Kidney epithelial cell (primary cell): Measurements from ENCODE around the gene SHKBP1. TPM values are rescaled to one million over a fixed set of nuclear protein-coding genes. Genes with fewer than 3 reads are reported as not detected.

ENCODE experiments used
- DNase-seq: peaks from one replicate; pipeline ENCODE4 v3.0.0-alpha.2; 2010; ENCODE audit warnings: low read depth
- H3K27me3 ChIP-seq: 2 replicates; pipeline ENCODE4 v1.6.0; 2011; ENCODE audit warnings: low read length; ENCODE audit not compliant: control insufficient read depth, insufficient read depth
- H3K36me3 ChIP-seq: 2 replicates; pipeline ENCODE4 v1.5.1; 2011; ENCODE audit warnings: low read length; ENCODE audit not compliant: control insufficient read depth, insufficient read depth
- H3K4me3 ChIP-seq: 2 replicates; pipeline ENCODE4 v1.5.1; 2011; ENCODE audit warnings: low read depth, mild to moderate bottlenecking, control low read depth, low read length
- total RNA-seq: library from RNA; depleted of rRNA; stranded (reverse); fragments of >200 nt; gene quantifications from 2 replicates; pipeline ENCODE4 v1.2.3, GENCODE V29; 2015
- TF ChIP-seq, protein P1 (sequence below): IDR thresholded peaks from 2 replicates; pipeline ENCODE4 v1.5.1; 2011; ENCODE audit warnings: mild to moderate bottlenecking, moderate library complexity, low read length, control low read depth, inconsistent platforms; ENCODE audit not compliant: insufficient read depth, poor library complexity, severe bottlenecking

Gene SHKBP1
- total RNA-seq, 1 donor from 2014 or later = 105 TPM

GRCh38 chr19:40605216-40605971, 28.7 kb downstream of the SHKBP1 start:
- TF ChIP-seq, protein P1, sequence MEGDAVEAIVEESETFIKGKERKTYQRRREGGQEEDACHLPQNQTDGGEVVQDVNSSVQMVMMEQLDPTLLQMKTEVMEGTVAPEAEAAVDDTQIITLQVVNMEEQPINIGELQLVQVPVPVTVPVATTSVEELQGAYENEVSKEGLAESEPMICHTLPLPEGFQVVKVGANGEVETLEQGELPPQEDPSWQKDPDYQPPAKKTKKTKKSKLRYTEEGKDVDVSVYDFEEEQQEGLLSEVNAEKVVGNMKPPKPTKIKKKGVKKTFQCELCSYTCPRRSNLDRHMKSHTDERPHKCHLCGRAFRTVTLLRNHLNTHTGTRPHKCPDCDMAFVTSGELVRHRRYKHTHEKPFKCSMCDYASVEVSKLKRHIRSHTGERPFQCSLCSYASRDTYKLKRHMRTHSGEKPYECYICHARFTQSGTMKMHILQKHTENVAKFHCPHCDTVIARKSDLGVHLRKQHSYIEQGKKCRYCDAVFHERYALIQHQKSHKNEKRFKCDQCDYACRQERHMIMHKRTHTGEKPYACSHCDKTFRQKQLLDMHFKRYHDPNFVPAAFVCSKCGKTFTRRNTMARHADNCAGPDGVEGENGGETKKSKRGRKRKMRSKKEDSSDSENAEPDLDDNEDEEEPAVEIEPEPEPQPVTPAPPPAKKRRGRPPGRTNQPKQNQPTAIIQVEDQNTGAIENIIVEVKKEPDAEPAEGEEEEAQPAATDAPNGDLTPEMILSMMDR = no peak
- H3K36me3 ChIP-seq = no peaks in the 10 kb centered on the region
- DNase-seq = no peak
- peaks cover 1% of the 10 kb centered on the region for H3K27me3 ChIP-seq
- H3K4me3 ChIP-seq = peak overlapping the region; percentile 35

GRCh38 chr19:40607311-40608239, 30.9 kb downstream of the SHKBP1 start:
- no peaks in the 10 kb centered on the region for H3K27me3 ChIP-seq
- H3K36me3 ChIP-seq = no peaks in the 10 kb centered on the region
- TF ChIP-seq, protein P1 = no peak
- no peak for DNase-seq
- H3K4me3 ChIP-seq = no peak overlapping the region

DNA sequence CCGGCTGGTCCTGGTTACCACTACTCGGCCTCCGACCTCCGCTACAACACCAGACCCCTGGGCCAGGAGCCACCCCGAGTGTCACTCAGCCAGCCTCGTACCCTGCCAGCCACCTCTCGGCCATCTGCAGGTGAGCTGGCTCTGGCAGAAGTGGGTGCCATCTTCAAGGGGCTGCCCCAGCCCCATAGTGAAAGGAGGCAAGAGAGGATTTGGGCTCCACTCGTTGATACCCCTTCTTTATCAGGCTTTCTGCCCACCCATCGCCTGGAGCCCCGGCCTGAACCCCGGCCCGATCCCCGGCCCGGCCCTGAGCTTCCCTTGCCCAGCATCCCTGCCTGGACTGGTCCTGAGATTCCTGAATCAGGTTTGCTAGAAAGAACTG, 31.6 kb downstream of the SHKBP1 start:
- no peaks in the 10 kb centered on the region for H3K36me3 ChIP-seq
- DNase-seq = no peak
- TF ChIP-seq, protein P1 = no peak
- H3K4me3 ChIP-seq = no peak overlapping the region
- no peaks in the 10 kb centered on the region for H3K27me3 ChIP-seq

DNA sequence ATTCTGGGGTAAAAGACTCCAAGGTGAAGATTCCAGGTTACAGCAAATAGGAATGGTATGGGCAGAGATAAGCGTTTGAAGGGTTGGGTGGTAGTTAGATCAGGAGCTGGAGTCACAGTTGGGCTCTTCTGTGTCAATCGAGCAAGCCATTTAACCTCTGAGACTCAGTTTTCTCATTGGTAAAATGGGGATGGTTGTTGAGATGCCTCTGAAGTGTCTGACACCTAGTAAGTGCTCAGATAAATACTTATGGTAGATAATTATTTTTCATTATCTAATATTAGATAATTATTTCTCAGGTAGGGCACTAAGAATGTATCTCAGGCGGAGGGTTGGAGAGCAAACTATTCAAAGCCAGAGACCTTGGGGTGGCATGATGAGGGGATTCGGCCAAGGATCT, 32.3 kb downstream of the SHKBP1 start:
- H3K27me3 ChIP-seq = no peaks in the 10 kb centered on the region
- no peak for DNase-seq
- TF ChIP-seq, protein P1 = no peak
- H3K36me3 ChIP-seq = no peaks in the 10 kb centered on the region
- H3K4me3 ChIP-seq = no peak overlapping the region

GRCh38 chr19:40609561-40610395, 33.1 kb downstream of the SHKBP1 start:
- Histone ChIP-seq H3K27me3 (no peaks in the 10 kb centered on the region), H3K4me3 (peak overlapping the region; percentile 51), H3K36me3 (no peaks in the 10 kb centered on the region)
- no peak for DNase-seq
- TF ChIP-seq, protein P1 = no peak
